ENCODE data around the gene FANCC. TPM values are rescaled to one million over a fixed set of nuclear protein-coding genes. Genes with fewer than 3 reads are reported as not detected.
A peak's percentile ranks its signal among the peaks of the same experiment; 100 is the strongest.

Gene FANCC
- total and polyA plus RNA-seq, 11 donors, result 2.4 to 6.2 (median 4.2) TPM

DNA sequence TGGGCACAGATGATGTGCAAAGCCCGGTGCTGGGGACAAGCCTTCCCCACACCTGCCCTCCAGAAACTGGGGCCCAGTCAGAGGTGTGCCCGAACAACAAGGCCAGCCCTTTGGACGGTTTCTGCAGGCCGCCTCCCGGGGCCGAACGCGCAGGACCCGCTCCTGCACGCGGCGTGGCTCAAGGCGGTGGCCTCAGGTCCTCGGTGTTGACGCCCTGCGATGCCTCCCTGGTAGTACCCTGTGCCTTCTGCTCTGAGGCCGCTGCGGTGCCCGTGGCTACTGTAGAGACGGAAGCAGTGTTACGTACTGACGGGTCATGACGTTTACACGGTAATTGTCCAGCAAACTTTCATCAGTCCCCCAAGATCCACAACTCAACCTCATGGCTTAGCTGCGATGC lies 33.5 kb upstream of the FANCC start:
- 94 to 97% (median 94%) methylated on average over 20 to 25 of the region's 25 CpGs for WGBS, 4 donors
- DNase-seq (no peak), ATAC-seq (no peak)
- intact Hi-C loops (cut with DNase I), result no loop called here
- Histone ChIP-seq H3K36me3 (no peaks in the 10 kb centered on the region), H3K4me1 (peaks cover 0 to 13% (median 7%) of the 10 kb centered on the region in 12 donors), H3K27ac (no peak overlapping the region), H3K4me3 (no peak overlapping the region), H3K27me3 (peaks cover 13 to 50% (median 31%) of the 10 kb centered on the region in 9 donors), H3K9me3 (no peaks in the 10 kb centered on the region)
- TF ChIP-seq POLR2A (IDR thresholded peaks at IDR 0.05), result no peak
- TF ChIP-seq, protein P1, sequence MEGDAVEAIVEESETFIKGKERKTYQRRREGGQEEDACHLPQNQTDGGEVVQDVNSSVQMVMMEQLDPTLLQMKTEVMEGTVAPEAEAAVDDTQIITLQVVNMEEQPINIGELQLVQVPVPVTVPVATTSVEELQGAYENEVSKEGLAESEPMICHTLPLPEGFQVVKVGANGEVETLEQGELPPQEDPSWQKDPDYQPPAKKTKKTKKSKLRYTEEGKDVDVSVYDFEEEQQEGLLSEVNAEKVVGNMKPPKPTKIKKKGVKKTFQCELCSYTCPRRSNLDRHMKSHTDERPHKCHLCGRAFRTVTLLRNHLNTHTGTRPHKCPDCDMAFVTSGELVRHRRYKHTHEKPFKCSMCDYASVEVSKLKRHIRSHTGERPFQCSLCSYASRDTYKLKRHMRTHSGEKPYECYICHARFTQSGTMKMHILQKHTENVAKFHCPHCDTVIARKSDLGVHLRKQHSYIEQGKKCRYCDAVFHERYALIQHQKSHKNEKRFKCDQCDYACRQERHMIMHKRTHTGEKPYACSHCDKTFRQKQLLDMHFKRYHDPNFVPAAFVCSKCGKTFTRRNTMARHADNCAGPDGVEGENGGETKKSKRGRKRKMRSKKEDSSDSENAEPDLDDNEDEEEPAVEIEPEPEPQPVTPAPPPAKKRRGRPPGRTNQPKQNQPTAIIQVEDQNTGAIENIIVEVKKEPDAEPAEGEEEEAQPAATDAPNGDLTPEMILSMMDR (IDR thresholded peaks at IDR 0.05), result no peak

DNA sequence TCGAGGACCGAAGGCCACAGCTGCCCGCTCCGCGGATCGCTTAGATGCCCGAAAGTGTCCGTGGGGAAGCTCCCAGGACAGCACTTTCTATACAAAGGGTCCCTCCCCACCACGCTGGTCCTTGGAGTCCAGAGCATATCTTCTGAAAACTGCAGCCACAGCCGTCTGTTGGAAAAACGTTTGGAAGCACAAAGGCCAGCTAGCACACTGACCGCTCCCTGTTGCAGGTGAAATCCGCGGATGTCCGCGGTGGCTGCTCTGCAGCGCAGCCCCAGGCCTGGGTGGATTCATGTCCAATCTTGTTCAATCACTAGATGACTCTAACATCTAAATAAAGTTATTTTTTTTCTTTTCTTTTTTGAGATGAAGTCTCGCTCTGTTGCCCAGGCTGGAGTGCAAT lies 32.8 kb upstream of the FANCC start:
- no peak overlapping the region for H3K27ac ChIP-seq
- WGBS, 4 donors, result 68 to 72% (median 70%) methylated on average over 16 to 18 of the region's 18 CpGs
- H3K9me3 ChIP-seq, result no peaks in the 10 kb centered on the region
- peaks cover 13 to 50% (median 31%) of the 10 kb centered on the region in 9 donors for H3K27me3 ChIP-seq
- H3K4me1 ChIP-seq, result peaks cover 0 to 13% (median 7%) of the 10 kb centered on the region in 12 donors
- intact Hi-C loops (cut with DNase I), result no loop called here
- no peak for TF ChIP-seq POLR2A (IDR thresholded peaks at IDR 0.05)
- TF ChIP-seq, protein P1 (IDR thresholded peaks at IDR 0.05), result no peak
- ATAC-seq (no peak), DNase-seq (no peak)
- no peak overlapping the region for H3K4me3 ChIP-seq
- H3K36me3 ChIP-seq, result no peaks in the 10 kb centered on the region

DNA sequence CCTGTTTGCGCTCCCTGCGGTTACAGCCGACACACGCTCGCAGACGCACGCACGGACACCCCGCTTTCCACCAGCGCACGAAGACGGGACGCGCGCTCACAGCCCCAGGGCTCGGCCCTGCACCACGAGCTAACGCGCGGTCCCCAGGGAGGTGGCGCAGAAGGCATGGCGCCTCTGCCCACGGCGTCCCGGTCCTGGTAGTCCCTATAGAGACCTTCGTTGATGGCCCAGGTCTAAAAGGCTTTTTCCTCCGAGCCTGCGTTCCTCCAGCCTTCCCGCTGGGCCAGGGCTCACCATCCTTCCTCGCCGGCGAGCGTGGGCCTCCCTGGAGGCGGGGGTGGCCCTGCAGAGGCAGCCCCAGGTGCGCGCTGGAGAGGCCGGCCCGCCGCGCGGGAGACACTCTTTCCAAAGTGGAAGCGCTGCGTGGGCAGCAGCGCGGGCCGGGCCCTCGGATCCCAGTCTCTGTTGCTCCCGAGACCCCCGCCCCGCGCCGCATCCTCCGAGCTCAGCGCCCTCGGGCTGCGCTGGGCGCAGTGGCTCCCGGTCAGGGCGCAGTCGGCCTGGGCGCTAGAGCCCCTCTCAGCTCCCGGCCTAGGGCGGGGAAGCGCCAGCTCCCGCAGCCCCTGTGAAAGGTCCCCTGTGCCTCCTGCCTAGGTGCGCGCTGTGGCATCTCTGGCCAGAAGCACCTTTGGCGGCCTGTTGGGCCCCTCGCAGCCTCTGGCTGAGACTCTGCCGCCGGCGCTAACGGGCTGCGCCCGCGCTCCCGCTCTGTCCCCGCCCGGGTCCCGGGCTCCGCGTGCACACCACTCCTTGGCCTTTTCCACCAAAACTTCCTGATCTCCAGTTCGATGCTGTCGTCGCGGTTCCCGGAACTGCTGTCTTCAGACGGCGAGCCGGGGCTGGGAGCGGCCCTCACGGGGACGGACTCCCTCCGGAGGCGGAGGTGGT lies 31.9 kb upstream of the FANCC start:
- Histone ChIP-seq H3K9me3 (no peaks in the 10 kb centered on the region), H3K4me1 (peaks cover 0 to 13% (median 7%) of the 10 kb centered on the region in 12 donors), H3K27me3 (peaks cover 13 to 50% (median 31%) of the 10 kb centered on the region in 9 donors), H3K36me3 (no peaks in the 10 kb centered on the region), H3K4me3 (peak overlapping the region; percentile 9 to 47 (median 34)), H3K27ac (no peak overlapping the region)
- ATAC-seq (peak in 1 of 4 donors; percentile 22), DNase-seq (no peak)
- intact Hi-C loops (cut with DNase I), result loop anchor here in 2 of 10 donors (10.0 kb wide), 1 partner anchor 865 kb away; no protein-coding TSS in a partner anchor
- TF ChIP-seq, protein P1 (IDR thresholded peaks at IDR 0.05), result no peak
- TF ChIP-seq POLR2A (IDR thresholded peaks at IDR 0.05), result no peak
- 3 to 13% (median 6%) methylated on average over 31 to 95 of the region's 95 CpGs for WGBS, 4 donors

DNA sequence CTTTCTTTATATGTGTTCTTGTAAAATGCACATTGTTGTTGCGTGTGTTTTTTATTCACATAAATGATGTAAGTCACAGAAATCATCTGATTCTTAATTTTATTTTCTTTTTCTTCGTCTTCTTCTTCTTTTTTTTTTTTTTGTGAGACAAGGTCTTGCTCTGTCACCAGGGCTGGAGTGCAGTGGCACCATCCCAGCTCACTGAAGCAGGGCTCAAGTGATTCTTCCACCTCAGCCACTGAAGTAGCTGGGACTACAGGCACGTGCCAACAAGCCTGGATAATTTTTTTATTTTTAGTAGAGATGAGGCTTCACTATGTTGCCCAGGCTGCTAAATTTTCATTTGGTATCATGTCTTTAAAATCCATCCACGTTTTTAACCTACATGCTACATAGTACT lies 28.5 kb upstream of the FANCC start:
- Histone ChIP-seq H3K27ac (no peak overlapping the region), H3K9me3 (no peaks in the 10 kb centered on the region), H3K4me3 (no peak overlapping the region), H3K4me1 (peaks cover 0 to 16% (median 7%) of the 10 kb centered on the region in 12 donors), H3K36me3 (no peaks in the 10 kb centered on the region), H3K27me3 (peaks cover 13 to 47% (median 34%) of the 10 kb centered on the region in 9 donors)
- TF ChIP-seq, protein P1 (IDR thresholded peaks at IDR 0.05), result no peak
- no peak for TF ChIP-seq POLR2A (IDR thresholded peaks at IDR 0.05)
- DNase-seq (no peak), ATAC-seq (no peak)
- WGBS, 4 donors, result 67 to 78% (median 70%) methylated on average over 4 of the region's 4 CpGs
- intact Hi-C loops (cut with DNase I), result loop anchor here in 2 of 10 donors (10.0 kb wide), 1 partner anchor 869 kb away; no protein-coding TSS in a partner anchor
